ENCODE data around the gene NHS.
"Not testable (repeated sequence)": the region's sequence is repeated elsewhere in the genome, so short reads cannot be mapped to it uniquely, and the experiment has no call there.

NHS gene

GRCh38 chrX:17409566-17410290, 34.7 kb downstream of the NHS start:
- no peak for DNase-seq

DNA sequence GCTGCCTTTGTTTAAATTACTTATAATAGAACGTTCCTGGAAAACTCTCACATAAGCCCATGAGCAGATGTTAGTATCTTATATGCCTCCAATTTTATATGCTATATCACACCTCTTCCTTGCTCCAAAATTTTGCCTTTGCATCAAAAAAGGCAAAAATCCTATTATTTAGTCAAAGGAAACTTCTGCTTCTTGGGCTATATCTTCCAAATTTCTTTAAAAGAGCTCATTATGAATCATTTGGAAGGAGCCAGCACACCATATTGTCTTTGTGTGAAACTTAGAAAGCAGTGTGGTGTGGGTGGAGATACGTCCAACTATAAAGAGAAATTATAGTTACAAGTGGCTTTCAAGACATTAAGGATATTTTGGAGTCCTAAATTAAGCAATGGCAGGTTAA, 35.7 kb downstream of the NHS start:
- no peak for DNase-seq

DNA sequence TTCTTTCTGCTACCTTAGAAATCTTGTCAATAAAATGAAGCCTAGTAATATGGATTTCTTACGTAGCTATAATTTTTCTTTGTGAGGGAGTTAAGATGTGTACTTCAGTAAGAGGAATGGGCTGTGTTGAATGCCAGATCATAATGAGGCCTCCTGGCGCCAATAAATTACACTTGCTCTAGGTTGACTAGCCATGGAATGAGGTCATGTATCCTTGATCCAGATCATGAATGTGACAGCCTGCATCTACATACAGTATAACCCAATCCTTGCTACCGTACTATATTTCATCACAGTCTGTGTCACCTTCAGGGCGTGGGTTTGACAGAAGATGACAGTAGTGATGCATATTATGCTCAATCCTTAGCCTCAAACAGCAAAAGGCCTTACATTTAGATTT, 36.2 kb downstream of the NHS start:
- DNase-seq: no peak

DNA sequence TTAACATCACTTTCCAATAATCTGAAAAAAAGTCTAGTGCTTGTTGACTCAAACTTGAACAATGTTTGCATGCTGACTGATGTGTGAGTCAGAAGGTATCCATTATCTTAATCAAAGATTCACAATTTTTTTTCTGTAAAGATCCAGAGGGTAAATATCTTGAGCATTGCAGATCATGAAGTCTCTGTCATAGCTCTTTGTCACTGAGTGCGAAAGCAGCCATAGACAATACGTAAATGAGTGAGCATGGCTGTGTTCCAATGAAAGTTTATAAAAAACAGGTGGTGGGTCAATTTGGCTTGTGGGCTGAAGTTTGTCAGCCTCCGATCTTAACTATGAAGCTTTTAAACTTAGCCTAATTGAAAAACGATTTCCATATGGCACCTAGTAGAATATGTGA, 37.7 kb downstream of the NHS start:
- DNase-seq: no peak

DNA sequence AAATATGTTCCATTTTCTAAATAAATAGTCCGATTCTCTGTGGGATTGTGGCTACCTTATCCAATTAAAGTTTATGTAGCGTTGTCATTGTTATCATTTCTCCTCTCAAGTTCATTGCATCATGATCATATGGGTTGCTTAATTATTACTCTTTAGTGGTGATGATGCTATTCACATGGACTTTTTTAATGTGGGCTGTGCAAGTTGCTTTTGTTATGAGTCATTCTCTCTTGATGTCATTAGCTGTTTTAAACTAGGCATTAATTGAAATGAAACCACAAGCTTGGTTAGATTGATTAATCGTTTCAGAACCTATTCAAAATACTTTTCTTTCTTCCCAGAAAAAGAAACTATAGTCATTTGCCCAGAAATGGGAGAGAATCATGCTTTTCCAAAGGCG, 38.2 kb downstream of the NHS start:
- DNase-seq: no peak

- no peak for DNase-seq
These were observed 39.1 kb downstream of the NHS start for GRCh38 chrX:17414027-17414658.

DNA sequence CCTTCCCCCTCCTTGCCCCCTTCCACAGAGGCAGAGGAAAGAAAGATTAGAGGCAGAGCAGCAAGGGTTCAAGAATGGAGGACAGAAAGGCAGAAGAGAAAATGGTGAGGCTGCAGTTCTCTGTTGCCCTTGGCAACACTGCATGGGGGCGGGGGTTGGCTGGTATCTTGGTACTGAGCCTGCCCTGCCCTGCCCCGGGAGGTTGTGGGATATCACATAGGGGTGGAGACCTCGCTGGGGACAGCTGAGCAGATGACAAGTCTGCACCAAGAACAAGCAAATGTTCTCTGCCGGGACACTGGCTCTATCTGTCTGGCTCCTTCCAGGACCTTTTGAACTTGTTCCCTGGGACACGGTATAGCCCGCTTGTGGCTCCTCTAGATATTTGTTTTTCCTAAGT, 39.8 kb downstream of the NHS start:
- DNase-seq: no peak

GRCh38 chrX:17415242-17415810, 40.3 kb downstream of the NHS start:
- no peak for DNase-seq

DNA sequence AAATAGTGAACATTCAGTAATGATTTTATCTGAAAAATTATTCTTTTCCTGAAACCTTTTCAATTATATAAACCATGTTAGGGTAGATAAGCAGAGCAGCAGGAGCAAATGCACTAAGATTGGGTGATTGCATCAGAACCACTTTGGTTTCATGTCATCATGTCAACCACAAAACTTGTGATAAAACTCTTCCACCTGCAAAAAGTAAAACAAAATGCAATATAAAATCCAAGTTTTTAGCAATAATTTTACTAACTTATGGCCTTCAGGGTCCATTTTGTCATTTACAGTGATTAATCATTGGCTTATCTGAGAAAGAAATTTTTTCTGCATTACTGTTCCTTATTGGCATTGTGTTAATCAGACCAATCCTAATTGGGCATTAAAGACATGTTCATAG, 42.4 kb downstream of the NHS start:
- no peak for DNase-seq

- DNase-seq: no peak
These were observed 50.1 kb downstream of the NHS start for GRCh38 chrX:17425136-17425535.

- no peak for DNase-seq
These were observed 50.6 kb downstream of the NHS start for GRCh38 chrX:17425551-17425950.

DNA sequence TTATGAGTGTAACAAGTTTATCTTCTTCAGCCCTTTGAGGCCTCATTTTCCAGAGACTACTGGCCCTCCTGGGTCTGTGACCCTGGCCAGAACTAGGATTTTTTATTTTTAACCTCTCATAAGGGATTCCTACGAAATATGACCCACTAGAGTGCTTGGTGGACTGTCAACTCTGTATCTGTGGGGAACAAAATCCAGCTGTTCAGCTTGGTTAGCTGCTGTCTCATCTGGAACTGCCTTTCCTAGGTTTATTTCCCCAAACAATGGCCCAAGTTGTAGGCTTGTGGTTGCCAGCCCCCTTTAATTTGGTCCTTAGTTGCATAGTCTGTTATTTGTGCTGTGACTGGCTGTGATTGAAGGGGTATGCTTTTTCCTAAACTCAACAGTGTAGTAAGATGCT, 56.2 kb downstream of the NHS start:
- no peak for DNase-seq

- DNase-seq: no peak
These were observed 57.2 kb downstream of the NHS start for GRCh38 chrX:17432158-17432557.

DNA sequence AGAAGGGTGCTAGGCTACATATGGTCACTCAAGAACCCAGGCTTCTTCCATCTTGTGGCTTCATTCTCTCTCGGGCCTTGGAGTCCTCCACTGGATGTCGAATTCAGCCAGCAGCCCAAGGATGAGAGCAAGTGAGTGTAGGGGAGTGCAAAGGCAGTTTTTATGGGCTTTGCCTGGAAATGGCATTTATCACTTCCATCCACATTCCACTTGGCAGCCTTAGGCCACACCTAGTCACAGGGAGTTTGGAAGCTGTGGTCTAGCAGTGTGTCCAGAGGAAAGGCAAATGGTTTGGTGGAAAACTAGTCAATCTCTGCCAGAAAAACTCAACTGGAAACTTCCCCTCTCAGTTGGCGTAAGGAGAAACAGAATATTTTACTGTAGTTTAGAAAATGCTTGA, 59.0 kb downstream of the NHS start:
- no peak for DNase-seq

DNA sequence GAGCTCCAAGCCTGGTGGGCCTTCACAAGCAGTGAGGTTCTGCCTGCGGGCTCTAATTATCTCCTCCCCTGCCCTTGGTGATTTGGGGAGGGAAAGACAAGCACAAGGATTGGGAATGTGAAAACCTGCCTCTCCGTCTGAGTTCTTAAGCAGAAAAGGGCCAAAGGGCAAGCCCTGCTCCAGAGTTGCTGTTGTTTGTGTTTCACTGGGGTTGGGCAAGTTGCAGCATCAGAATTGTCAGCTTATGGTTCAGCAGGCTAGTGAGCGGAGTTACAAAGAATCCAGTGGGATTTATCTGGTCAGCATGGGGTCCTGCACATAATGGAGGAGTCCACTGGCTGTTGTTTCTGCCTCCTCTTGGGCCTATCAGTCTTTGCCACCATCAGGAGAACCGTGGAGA, 60.5 kb downstream of the NHS start:
- DNase-seq: no peak

GRCh38 chrX:17438221-17438620, 63.2 kb downstream of the NHS start:
- DNase-seq: no peak

- no peak for DNase-seq
These were observed 65.3 kb downstream of the NHS start for GRCh38 chrX:17440258-17440657.

- DNase-seq: no peak
These were observed 65.8 kb downstream of the NHS start for GRCh38 chrX:17440836-17441235.

GRCh38 chrX:17441965-17442364, 67.0 kb downstream of the NHS start:
- no peak for DNase-seq

GRCh38 chrX:17442898-17443297, 67.9 kb downstream of the NHS start:
- DNase-seq: no peak

- no peak for DNase-seq
These were observed 68.6 kb downstream of the NHS start for GRCh38 chrX:17443556-17443955.

DNA sequence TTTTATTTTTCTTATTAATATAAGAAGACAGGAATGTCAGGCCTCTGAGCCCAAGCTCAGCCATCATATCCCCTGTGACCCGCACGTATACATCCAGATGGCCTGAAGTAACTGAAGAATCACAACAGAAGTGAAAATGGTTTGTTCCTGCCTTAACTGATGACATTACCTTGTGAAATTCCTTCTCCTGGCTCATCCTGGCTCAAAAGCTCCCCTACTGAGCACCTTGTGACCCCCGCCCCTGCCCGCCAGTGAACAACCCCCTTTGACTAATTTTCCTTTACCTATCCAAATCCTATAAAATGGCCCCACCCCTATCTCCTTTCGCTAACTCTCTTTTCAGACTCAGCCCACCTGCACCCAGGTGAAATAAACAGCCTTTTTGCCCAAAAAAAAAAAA, 71.3 kb downstream of the NHS start:
- DNase-seq: not testable (repeated sequence)

DNA sequence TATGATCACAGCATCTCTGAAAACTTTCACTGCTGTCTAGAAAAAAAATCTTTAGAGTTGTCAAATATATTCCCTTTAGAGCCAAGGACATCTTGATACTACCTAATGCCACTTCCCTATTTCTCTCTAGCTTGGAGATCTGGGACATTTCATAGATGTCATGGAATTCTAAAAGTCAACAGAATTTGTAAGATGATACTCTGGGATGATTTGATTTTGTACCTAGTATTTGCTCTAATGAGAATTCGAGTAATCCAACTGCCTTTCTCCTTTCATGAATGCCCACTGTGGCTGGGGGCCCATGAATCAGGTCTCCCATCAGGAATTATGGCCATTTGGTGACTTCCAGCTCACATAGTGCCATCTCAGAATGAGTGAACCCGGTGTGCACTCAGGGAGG, 73.2 kb downstream of the NHS start:
- no peak for DNase-seq

GRCh38 chrX:17449866-17450265, 74.9 kb downstream of the NHS start:
- DNase-seq: no peak

DNA sequence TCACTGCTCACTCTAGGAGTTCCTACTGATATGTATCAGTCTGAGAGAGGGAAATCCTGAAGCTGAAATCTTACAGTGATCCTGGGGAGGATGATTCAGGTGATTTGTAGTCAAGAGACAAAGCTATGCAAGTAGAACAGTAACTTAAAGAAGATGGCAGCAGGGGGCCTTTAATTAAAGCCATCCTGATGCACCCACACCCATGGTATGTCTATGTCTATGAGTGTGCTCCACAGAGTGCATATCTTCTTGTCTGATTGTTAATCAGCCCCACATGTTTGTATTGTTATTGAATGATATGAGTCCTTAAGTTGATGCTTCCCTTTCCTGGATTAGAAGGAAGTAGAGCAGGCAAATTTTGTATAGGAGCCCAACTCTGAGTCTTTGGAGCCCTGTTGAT, 78.8 kb downstream of the NHS start:
- DNase-seq: no peak

Measured in GOT3 (cell line).